ENCODE measurements around the gene CTNNA3. TPM values are rescaled to one million over a fixed set of nuclear protein-coding genes. Genes with fewer than 3 reads are reported as not detected.

CTNNA3 gene
- total RNA-seq, 4 donors from 2014 or later, result 1.2 to 7.1 (median 1.3) TPM

DNA sequence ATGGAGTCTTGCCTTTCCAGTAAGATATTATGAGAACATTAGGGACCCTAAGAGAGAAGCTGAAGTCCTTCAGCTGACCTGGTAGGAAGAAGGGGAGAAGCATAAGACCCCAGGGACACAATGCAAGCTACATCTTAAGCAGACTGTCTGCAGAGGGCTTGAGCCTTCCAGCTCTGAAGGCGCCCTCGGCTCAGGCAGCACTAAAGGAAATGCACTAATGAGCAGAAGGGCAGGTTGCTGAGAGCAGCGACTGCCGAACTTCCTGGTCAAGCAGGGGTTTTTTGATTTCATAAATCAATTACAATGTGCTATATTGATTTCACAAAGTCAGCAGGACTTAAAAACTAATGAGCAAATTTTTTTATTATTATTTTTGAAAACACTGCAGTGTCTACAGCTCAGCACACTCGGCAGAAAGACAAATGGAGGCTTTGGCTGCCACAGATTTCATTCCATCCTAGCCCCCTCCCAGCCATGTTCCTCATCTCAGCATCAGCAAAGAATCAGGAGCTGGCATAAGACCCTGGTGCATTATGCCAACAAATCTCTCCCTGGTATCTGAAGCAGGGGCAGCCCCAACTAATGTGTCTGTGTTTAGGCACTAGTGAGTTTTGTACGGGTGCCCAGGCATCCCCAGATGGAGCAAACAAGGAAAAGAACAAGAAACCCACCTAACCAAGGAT is 713.1 kb downstream of the CTNNA3 start:
- ATAC-seq (ENCODE audit: low FRiP score) (no peak), DNase-seq (ENCODE audit: low spot score) (no peak)
- TF ChIP-seq, protein P1, sequence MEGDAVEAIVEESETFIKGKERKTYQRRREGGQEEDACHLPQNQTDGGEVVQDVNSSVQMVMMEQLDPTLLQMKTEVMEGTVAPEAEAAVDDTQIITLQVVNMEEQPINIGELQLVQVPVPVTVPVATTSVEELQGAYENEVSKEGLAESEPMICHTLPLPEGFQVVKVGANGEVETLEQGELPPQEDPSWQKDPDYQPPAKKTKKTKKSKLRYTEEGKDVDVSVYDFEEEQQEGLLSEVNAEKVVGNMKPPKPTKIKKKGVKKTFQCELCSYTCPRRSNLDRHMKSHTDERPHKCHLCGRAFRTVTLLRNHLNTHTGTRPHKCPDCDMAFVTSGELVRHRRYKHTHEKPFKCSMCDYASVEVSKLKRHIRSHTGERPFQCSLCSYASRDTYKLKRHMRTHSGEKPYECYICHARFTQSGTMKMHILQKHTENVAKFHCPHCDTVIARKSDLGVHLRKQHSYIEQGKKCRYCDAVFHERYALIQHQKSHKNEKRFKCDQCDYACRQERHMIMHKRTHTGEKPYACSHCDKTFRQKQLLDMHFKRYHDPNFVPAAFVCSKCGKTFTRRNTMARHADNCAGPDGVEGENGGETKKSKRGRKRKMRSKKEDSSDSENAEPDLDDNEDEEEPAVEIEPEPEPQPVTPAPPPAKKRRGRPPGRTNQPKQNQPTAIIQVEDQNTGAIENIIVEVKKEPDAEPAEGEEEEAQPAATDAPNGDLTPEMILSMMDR (IDR thresholded peaks at IDR 0.05), result no peak

DNA sequence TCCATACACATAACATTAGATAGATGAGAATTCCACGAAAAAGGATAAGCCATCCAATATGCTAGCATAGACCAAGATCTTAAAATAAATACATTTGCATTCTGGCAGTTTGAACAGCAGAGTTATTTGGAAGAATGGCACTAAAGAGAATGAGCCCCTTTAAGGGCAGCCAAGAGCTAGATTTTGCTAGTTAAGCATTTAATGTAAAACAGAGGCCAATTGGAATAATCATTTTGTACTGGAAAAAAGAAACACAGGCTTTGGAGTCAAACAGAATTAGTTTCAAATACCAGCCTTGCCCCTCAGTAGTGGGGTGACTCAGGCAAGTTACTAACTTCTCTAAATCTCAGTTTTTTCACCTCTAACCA is 714.0 kb downstream of the CTNNA3 start:
- TF ChIP-seq, protein P1 (IDR thresholded peaks at IDR 0.05), result no peak
- ATAC-seq (ENCODE audit: low FRiP score) (no peak), DNase-seq (ENCODE audit: low spot score) (no peak)

DNA sequence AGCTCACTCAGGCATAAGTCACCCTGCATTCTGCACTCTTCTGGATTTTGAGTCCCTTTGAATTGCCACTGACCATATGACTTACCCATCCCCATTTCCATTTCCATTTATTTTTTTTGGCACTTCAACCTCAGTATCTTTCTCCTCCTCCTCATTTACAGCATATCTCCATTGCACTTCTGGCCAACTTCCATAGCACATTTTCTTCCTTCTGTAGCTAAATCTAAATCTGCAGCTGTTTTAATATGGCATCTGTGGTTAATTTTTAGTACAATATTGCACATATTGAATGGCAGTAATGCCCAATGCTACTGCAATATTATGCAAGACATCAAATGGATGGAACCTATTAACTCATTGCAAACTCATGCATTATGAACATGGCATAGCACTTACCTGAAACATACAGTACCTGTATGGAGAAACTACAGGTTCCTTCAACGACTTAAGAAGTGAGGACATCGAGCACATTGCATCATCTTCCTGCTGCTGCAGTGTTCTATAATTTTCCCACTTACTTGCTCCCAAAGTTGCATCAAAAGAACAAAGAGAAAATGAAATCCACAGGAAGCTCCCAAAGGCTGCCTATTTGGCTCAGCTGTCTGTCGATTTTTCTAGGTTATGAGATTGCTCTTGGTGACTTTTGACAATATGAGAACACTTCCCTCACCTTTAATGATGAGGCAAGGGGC is 714.5 kb downstream of the CTNNA3 start:
- DNase-seq (ENCODE audit: low spot score) (no peak), ATAC-seq (ENCODE audit: low FRiP score) (no peak)
- TF ChIP-seq, protein P1 (IDR thresholded peaks at IDR 0.05), result no peak

DNA sequence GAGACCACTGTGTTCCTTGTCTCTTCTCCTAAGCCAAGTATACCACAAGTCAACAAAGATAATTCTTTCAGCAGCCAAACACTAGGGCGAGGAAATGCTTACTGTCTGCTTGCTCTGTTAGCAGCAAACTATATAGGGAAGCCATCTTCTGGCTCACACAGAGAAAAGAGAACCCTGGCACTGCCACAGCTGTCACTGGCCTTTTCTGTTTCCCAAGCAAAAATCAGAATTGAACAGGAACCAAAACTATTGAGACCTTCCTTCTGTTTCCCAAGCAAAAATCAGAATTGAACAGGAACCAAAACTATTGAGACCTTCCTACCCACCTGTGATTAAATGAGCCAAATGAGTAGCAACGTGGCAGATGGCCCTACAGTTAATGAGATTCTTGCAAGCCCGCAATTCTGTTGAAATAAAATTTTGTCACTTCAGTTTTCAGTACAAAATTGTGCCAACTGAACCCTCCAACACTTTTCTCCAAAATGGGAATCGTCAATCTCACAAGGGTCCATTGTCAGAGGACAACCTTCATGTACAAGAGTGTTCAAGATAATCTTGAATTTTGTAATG is 715.7 kb downstream of the CTNNA3 start:
- TF ChIP-seq, protein P1 (IDR thresholded peaks at IDR 0.05), result no peak
- ATAC-seq (ENCODE audit: low FRiP score) (no peak), DNase-seq (ENCODE audit: low spot score) (no peak)

DNA sequence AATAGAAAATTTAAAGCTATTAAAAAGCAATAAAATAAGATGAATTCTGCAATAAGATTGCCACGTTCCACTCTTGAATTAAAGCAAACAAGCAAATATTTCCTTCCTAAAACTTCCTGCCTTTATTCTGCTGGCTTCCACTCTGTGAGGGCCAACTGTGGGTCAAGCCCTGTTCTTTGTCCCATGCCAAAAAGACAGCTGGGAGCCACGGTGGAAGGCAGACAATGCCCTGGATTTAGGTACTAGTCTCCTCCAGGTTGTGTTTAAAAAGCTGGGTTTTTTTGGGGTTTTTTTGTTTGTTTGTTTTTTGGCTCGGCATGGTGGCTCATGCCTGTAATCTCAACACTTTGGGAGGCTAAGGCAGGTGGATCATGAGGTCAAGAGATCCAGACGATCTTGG is 731.0 kb downstream of the CTNNA3 start:
- no peak for ATAC-seq (ENCODE audit: low FRiP score)
- TF ChIP-seq, protein P1 (IDR thresholded peaks at IDR 0.05), result no peak
- no peak for DNase-seq (ENCODE audit: low spot score)

DNA sequence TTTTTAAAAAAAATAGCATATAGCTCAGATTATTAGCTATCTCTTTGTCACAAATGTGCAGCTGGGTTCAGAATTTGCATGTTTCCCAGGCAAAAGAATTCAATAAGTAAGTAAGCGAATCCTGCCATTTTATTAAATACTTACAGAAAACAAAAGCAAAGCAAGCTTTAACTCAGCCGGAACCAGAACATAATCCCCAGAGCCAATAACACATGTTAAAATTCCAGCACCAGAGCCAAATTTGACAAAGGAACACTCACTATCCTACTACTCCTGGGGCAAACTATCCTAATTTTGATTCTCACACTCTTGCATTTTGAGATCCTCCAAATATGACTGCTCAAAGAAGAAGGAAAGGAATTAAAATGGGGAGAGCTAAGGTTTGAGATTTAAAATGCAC is 737.5 kb downstream of the CTNNA3 start:
- DNase-seq (ENCODE audit: low spot score) (no peak), ATAC-seq (ENCODE audit: low FRiP score) (no peak)
- TF ChIP-seq, protein P1 (IDR thresholded peaks at IDR 0.05), result no peak

Data from omental fat pad (tissue), 4 donors.